Keratinocyte (primary cell): ENCODE measurements around the gene KIAA1755. TPM values are rescaled to one million over a fixed set of nuclear protein-coding genes. Genes with fewer than 3 reads are reported as not detected.
A peak's percentile ranks its signal among the peaks of the same experiment; 100 is the strongest.

ENCODE experiments used
- DNase-seq: peaks from one replicate; pipeline ENCODE4 v3.0.0-alpha.2; 2011; ENCODE audit warnings: low read depth, missing footprints, low spot score
- FAIRE-seq: peaks from 2 replicates; lab custom pipeline; 2011; peaks lifted over from hg19 to GRCh38; lab: Jason Lieb, UNC
- H2AFZ ChIP-seq: 2 replicates; pipeline ENCODE4 v1.6.0; 2012; ENCODE audit warnings: low read length, control low read depth, inconsistent platforms; ENCODE audit not compliant: control insufficient read depth
- H3K27ac ChIP-seq: 2 replicates; pipeline ENCODE4 v1.5.1; 2011; ENCODE audit warnings: low read length; ENCODE audit not compliant: control insufficient read depth, insufficient read depth
- H3K27me3 ChIP-seq: 3 replicates; pipeline ENCODE4 v1.6.0; 2011; ENCODE audit warnings: low read length; ENCODE audit not compliant: control insufficient read depth, insufficient read depth; ENCODE audit errors: extremely low read depth
- H3K36me3 ChIP-seq, 2 experiments: 2 replicates in 1 of 2; 3 replicates in 1 of 2; pipeline ENCODE4 v1.5.1; 2011; ENCODE audit warnings: low read length in 2 of 2, mild to moderate bottlenecking in 1 of 2; ENCODE audit not compliant: control insufficient read depth in 2 of 2, insufficient read depth in 2 of 2; ENCODE audit errors: extremely low read depth in 1 of 2
- H3K4me1 ChIP-seq: 3 replicates; pipeline ENCODE4 v1.5.1; 2011; ENCODE audit warnings: low read length; ENCODE audit not compliant: control insufficient read depth, insufficient read depth; ENCODE audit errors: extremely low read depth
- H3K4me2 ChIP-seq: 3 replicates; pipeline ENCODE4 v1.6.0; 2011; ENCODE audit warnings: low read depth, low read length; ENCODE audit not compliant: control insufficient read depth, insufficient read depth; ENCODE audit errors: extremely low read depth
- H3K4me3 ChIP-seq, 3 experiments: fragments of 200-600 bp in 1 of 3; sonication (generic) in 1 of 3; 2 replicates in 2 of 3; 3 replicates in 1 of 3; pipeline ENCODE4 v1.5.1; 2011 to 2016; ENCODE audit warnings: low read length in 3 of 3, mild to moderate bottlenecking in 3 of 3, control low read depth in 2 of 3, inconsistent platforms in 1 of 3, low read depth in 1 of 3, mixed read lengths in 1 of 3, mixed run types in 1 of 3, moderate library complexity in 1 of 3; ENCODE audit not compliant: control insufficient read depth in 2 of 3, insufficient read depth in 2 of 3; ENCODE audit errors: extremely low read depth in 1 of 3
- H3K79me2 ChIP-seq: 2 replicates; pipeline ENCODE4 v1.6.0; 2012; ENCODE audit warnings: low read length; ENCODE audit not compliant: control insufficient read depth, insufficient read depth
- H3K9ac ChIP-seq: 3 replicates; pipeline ENCODE4 v1.6.0; 2011; ENCODE audit warnings: low read length; ENCODE audit not compliant: control insufficient read depth, insufficient read depth; ENCODE audit errors: extremely low read depth
- H3K9me1 ChIP-seq: 3 replicates; pipeline ENCODE4 v1.6.0; 2011; ENCODE audit warnings: low read length; ENCODE audit not compliant: control insufficient read depth, insufficient read depth; ENCODE audit errors: extremely low read depth
- H3K9me3 ChIP-seq: 2 replicates; pipeline ENCODE4 v1.5.1; 2012; ENCODE audit warnings: low read depth, low read length; ENCODE audit not compliant: control insufficient read depth
- H4K20me1 ChIP-seq: 3 replicates; pipeline ENCODE4 v1.6.0; 2011; ENCODE audit warnings: low read length; ENCODE audit not compliant: control insufficient read depth, insufficient read depth; ENCODE audit errors: extremely low read depth
- EZH2 ChIP-seq: IDR thresholded peaks from one replicate; pipeline ENCODE4 v1.6.1; 2012; ENCODE audit warnings: inconsistent platforms, mild to moderate bottlenecking, low read length, moderate library complexity
- dilution Hi-C: fragments of 300-500 bp; cut with MboI; formaldehyde crosslinking; loops from one replicate; pipeline ENCODE4 v1.7.0; 2020; ENCODE audit warnings: low sequenced_read_pairs; ENCODE audit not compliant: extremely low pct_ligation_motif_present
- polyA plus RNA-seq, 5 experiments: library from polyadenylated mRNA; depleted of rRNA in 3 of 5; stranded (reverse) in 3 of 5; stranded (forward) in 1 of 5; unstranded in 1 of 5; fragments of >200 nt; gene quantifications; 1 replicate in 1 of 5; 2 replicates in 3 of 5; 3 replicates in 1 of 5; pipeline versions ENCODE4 v1.2.1 to v1.2.3, GENCODE V29; 2011 to 2012; ENCODE audit warnings: missing spikeins in 2 of 5, low read depth in 1 of 5, low replicate concordance in 1 of 5
- TF ChIP-seq, protein P1 (sequence below), 3 experiments: IDR thresholded peaks in 1 of 3; conservative IDR thresholded peaks in 1 of 3; optimal IDR thresholded peaks in 1 of 3; 2 replicates in 2 of 3; 3 replicates in 1 of 3; pipeline versions ENCODE3 to v1.5.1; 2011; ENCODE audit warnings: low read length in 3 of 3, mild to moderate bottlenecking in 3 of 3, moderate library complexity in 2 of 3, control low read depth in 1 of 3, inconsistent platforms in 1 of 3; ENCODE audit not compliant: insufficient read depth in 2 of 3; ENCODE audit errors: extremely low read depth in 1 of 3

Gene KIAA1755
- polyA plus RNA-seq, 1 donor (not counting 4 experiments of a cell fraction or from before 2014, with no cell fraction given) = not detected

DNA sequence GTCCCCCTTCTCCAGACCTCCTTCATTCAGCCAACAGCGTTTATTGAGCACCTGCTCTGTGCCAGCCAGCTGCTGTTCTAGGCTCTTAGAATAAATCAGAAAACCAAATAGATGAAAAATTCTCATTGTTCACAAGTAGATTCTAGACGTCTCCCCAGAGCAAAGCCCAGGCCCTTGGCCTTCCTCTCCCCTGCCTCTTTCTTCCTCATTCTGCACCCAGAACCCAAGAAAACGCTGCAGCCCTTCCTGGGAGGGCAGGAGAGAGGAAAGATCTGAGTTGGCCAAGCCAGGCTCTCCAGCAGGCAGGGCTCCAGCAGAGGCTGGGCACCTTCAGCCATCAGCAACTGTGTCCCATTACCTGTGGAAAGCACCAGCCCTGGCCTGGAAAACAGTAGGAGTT lies 31.4 kb upstream of the KIAA1755 start:
- no peak for TF ChIP-seq EZH2
- TF ChIP-seq, protein P1, sequence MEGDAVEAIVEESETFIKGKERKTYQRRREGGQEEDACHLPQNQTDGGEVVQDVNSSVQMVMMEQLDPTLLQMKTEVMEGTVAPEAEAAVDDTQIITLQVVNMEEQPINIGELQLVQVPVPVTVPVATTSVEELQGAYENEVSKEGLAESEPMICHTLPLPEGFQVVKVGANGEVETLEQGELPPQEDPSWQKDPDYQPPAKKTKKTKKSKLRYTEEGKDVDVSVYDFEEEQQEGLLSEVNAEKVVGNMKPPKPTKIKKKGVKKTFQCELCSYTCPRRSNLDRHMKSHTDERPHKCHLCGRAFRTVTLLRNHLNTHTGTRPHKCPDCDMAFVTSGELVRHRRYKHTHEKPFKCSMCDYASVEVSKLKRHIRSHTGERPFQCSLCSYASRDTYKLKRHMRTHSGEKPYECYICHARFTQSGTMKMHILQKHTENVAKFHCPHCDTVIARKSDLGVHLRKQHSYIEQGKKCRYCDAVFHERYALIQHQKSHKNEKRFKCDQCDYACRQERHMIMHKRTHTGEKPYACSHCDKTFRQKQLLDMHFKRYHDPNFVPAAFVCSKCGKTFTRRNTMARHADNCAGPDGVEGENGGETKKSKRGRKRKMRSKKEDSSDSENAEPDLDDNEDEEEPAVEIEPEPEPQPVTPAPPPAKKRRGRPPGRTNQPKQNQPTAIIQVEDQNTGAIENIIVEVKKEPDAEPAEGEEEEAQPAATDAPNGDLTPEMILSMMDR (optimal IDR thresholded peaks at IDR 0.05 in 1 of 3, IDR thresholded peaks at IDR 0.05 in 1 of 3, conservative IDR thresholded peaks at IDR 0.05 in 1 of 3; ENCODE audit: extremely low read depth in 1 of 3, insufficient read depth in 2 of 3, low read length in 3 of 3) = no peak
- Histone ChIP-seq H3K27me3 (peaks cover 7% of the 10 kb centered on the region), H3K36me3 (no peaks in the 10 kb centered on the region), H3K4me2 (no peak overlapping the region), H3K9me3 (no peaks in the 10 kb centered on the region), H3K79me2 (no peaks in the 10 kb centered on the region), H3K9me1 (no peaks in the 10 kb centered on the region), H3K27ac (no peak overlapping the region), H2AFZ (no peak overlapping the region), H3K9ac (no peak overlapping the region), H4K20me1 (no peaks in the 10 kb centered on the region), H3K4me3 (no peak overlapping the region), H3K4me1 (no peaks in the 10 kb centered on the region)
- DNase-seq (no peak), FAIRE-seq (no peak)
- dilution Hi-C loops = no loop called here

DNA sequence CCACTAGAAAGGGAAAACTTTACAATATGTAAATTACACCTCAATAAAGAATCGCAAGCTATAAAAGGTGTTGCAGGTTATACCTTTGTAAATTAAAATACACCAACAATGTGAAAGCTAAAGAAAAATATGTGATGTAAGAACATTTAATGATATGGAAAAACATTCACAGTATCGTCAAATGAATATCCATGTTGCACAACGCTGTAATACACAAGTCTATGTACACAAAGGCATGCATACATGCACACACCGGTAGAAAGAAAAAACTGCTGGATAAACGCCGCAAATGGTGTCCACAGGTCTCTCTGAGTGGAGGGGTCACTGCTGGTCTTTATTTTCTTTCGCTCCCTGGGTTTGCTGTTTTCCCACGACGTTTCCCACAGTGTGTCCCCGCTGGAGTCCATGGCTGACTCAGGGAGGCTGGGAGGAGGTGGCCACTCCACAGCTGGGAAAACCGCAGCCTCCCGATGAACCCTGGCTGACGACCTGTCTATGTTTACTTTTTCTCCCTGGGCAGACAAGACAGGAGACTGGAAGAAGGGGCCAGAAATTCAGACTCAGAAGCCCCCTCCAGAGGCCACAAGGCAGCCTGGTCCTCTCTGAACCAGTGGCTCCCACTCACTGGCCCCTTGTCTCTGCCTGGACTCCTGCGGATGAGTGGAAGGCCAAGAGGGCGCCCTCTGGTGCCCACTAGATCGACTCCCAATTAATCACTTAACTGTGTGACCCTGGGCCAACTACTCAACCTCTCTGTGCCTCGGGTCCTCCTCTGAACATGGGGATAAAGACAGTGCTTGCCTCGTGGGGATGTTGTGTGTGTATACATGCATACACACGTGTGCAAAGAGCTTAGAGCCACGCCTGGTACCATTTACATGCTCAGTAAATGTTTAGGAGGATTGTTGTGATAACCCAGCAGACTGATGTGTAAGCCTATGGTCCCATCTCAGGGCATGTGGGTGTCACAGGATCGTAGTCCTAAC lies 30.6 kb upstream of the KIAA1755 start:
- no peak overlapping the region for H3K9ac ChIP-seq
- FAIRE-seq (no peak), DNase-seq (no peak)
- H4K20me1 ChIP-seq = no peaks in the 10 kb centered on the region
- no peak overlapping the region for H3K4me3 ChIP-seq
- no peak overlapping the region for H3K27ac ChIP-seq
- peaks cover 7% of the 10 kb centered on the region for H3K27me3 ChIP-seq
- no peaks in the 10 kb centered on the region for H3K4me1 ChIP-seq
- no peak overlapping the region for H2AFZ ChIP-seq
- no peaks in the 10 kb centered on the region for H3K9me3 ChIP-seq
- H3K36me3 ChIP-seq = no peaks in the 10 kb centered on the region
- dilution Hi-C loops = no loop called here
- no peaks in the 10 kb centered on the region for H3K79me2 ChIP-seq
- TF ChIP-seq, protein P1 (optimal IDR thresholded peaks at IDR 0.05 in 1 of 3, IDR thresholded peaks at IDR 0.05 in 1 of 3, conservative IDR thresholded peaks at IDR 0.05 in 1 of 3; ENCODE audit: extremely low read depth in 1 of 3, insufficient read depth in 2 of 3, low read length in 3 of 3) = peak; percentile 24 to 62 (median 43)
- no peak for TF ChIP-seq EZH2
- no peaks in the 10 kb centered on the region for H3K9me1 ChIP-seq
- no peak overlapping the region for H3K4me2 ChIP-seq
